ENCODE data around the gene LAMB1.
"Not testable (repeated sequence)": the region's sequence is repeated elsewhere in the genome, so short reads cannot be mapped to it uniquely, and the experiment has no call there.

The LAMB1 gene

GRCh38 chr7:107967420-107967819 lies 35.5 kb downstream of the LAMB1 start:
- DNase-seq, result no peak

DNA sequence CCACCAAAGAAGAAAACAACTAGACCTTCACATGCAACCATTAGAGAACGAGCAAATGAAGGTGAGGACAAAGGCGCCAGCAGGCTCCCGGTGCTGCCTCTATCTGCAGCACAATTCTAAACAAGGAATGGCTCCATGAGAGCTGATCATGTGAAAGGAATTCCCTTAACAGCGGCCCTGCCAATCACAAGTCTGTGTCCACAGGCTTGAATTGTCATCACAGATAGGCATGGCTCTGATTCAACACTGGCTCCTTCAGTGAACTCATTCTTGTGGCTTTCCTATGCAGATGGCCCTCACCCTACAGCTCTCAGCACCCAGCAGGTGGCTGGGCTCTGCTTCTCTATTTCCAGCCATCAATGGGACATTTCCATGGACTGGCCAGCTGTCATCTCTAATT lies 36.2 kb downstream of the LAMB1 start:
- no peak for DNase-seq

DNA sequence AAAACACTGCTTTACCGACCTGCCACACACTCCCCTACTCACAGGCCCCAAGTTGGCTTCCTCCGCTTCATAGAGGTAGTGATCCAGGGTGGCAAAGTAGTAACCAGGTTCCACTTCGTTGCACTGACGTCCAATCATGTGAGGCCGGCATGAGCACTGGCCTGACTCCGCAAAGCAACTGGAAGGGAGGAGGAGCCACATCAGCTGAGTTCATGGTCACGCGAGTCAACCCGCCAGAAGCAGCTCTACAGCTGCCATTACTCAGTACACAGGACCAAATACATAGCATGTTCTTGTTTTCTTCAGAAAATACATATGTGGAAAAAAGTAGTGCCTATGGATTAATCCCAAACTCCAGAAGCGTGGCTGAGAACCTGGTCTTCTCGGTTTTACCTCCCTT lies 38.5 kb downstream of the LAMB1 start:
- no peak for DNase-seq

- no peak for DNase-seq
Observed at GRCh38 chr7:107962817-107963216, 40.1 kb downstream of the LAMB1 start.

GRCh38 chr7:107961405-107961804 lies 41.6 kb downstream of the LAMB1 start:
- no peak for DNase-seq

DNA sequence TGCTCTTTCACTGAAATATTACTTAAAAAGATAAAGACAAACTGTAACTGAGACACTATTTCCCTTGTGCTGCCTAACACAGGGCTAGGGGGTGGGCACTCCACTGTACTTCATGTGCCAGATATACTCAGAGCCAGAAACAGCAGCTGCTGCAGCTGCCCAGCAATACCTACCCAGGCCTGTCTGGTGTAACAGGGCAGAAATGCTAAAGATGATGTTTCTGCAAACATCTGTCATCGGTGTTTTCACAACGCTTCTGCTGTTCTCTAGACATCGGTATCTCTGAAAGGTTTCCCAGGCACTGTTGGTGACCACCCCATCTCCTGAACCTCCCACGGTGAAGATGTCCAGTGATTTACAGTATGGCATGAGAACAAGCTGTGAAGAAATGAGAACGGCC lies 42.7 kb downstream of the LAMB1 start:
- no peak for DNase-seq

GRCh38 chr7:107959527-107959898 lies 43.4 kb downstream of the LAMB1 start:
- DNase-seq, result no peak

GRCh38 chr7:107958764-107959526 lies 44.0 kb downstream of the LAMB1 start:
- DNase-seq, result no peak

GRCh38 chr7:107957436-107957835 lies 45.5 kb downstream of the LAMB1 start:
- DNase-seq, result no peak

DNA sequence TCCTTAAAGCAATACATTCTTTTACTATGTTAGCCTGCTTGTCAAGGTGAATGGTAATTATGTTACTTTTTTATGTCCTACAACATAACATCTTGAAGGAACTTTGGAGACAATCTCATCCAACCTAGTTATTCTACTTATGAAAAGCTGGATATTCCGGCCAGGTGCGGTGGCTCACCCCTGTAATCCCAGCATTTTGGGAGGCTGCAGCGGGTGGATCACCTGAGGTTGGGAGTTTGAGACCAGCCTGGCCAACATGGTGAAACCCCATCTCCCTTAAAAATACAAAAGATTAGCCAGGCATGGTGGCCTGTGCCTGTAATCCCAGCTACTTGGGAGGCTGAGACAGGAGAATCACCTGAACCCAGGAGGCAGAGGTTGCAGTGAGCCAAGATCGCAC lies 46.0 kb downstream of the LAMB1 start:
- not testable (repeated sequence) for DNase-seq

DNA sequence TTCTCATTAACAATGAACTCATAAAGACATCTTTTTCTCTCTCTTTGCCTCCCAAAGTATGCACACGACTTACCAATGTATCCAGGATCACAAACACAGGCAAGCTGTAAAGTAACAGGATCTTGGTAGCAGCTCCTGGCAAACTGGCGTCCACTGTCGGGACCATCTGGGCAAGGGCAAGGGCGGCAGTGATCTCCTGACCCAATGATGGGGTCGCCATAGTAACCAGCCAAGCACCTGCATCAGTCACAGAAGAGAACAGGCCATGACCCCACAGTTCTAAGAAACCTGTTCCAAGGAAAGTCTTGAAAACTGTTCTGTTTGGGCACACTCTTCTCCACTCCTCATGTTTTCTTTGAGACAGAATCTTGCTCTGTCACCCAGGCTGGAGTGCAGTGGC lies 47.6 kb downstream of the LAMB1 start:
- DNase-seq, result no peak

GRCh38 chr7:107953924-107954303 lies 49.0 kb downstream of the LAMB1 start:
- no peak for DNase-seq

GRCh38 chr7:107953265-107953923 lies 49.6 kb downstream of the LAMB1 start:
- no peak for DNase-seq

DNA sequence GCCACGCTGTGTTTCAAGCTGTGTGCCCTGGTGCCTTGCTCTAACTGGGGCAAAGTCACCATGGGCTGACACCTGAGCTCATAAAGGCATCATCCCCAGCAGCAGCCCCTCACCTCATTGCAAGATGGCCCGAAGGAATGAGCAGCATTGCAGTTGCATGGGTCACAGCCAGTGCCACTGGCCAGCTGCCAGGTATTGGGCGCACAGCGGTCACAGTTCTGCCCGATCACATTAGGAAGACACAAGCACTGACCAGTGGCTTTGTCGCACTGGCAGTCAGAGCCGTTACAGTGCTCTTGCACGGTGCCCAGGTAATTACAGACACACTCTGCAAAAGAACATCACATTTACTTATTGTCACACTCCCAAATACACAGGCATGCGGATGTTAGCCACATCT lies 51.1 kb downstream of the LAMB1 start:
- no peak for DNase-seq

- DNase-seq, result no peak
Observed at GRCh38 chr7:107951172-107951787, 51.7 kb downstream of the LAMB1 start.

DNA sequence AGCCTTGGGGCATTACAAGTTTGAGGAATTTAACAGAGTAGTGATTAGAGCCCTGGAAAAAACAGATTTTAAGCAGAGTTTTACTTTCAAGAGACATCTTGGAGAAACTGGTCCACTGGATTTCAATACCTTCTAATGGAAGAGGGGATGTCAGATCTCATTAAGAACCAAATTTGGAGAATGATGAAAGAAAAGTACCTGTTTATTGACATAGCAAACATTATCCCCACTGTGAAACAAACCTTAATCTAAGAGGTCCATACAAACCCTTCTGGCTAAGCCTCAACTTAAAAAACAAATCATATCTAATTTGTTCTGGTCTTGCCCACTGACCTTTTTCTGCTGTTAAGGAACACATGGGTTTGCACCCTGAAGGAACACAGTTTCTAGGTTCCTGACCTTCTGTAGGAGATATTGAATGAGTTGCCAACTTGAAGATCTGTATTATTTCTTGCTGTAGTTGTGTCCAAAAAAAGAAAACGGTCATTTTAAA lies 53.5 kb downstream of the LAMB1 start:
- DNase-seq, result no peak

GRCh38 chr7:107948645-107949442 lies 54.1 kb downstream of the LAMB1 start:
- DNase-seq, result no peak

- DNase-seq, result no peak
Observed at GRCh38 chr7:107946881-107947280, 56.1 kb downstream of the LAMB1 start.

DNA sequence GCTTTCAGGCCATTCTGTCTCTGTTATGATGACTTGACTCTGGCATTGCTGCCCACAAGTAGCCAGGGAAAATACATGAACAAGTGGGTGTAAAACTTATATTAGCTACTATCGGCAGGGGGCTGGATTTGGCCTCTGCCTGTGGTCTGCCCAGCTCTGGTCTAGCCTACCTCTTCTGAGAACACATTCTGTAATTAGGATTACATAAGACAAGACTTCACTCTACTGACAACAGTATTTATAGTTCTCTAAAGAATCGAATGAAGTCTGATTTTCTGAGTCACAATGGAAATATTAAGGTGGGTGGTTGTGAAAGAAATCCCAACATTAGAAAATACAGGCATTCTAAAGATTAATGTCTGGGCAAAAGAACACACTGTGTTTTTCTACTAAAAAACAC lies 56.5 kb downstream of the LAMB1 start:
- DNase-seq, result no peak

- no peak for DNase-seq
Observed at GRCh38 chr7:107945332-107945731, 57.6 kb downstream of the LAMB1 start.

DNA sequence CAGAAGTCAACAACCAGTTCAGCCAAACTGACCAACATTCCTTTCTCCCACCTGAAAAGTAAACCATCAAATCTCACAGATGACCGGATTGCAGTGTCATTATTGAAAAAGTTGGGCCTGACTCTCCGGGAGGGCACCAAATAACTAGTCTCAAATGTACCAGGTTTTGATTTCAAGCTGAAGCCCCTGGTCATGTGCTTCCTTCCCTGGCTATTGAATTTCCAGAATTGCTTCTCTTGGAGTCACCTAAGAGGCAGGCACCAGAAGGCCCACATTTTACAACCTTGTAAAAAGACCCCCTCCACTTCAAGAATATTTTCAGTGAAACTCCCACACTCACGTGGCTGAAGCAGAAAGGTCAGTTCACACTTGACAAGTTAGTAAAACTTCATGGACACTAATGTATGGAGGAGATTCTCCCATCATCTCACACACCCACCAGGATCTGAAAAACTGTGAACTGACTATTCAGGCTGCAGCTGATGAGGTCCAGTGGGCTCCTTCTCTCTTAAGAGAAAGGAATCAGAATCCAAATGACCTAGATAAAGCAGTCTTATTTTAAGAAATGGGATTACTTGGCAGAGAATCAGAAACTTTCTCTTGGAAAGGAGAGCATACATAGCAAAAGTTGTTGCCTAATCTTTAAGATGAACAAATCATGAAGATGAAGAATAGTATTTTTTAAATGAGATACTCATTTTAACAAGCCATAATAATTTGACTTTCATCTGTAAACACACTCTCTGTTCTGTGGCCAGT lies 58.4 kb downstream of the LAMB1 start:
- DNase-seq, result no peak

GRCh38 chr7:107943018-107943417 lies 59.9 kb downstream of the LAMB1 start:
- no peak for DNase-seq

- no peak for DNase-seq
Observed at GRCh38 chr7:107940951-107941350, 62.0 kb downstream of the LAMB1 start.

Data from stimulated activated naive CD4-positive, alpha-beta T cell treated with Interleukin-2 at 50 U/mL for 16 hours (primary cell).